Loucy (cell line): ENCODE results near the gene RAD52.

ENCODE experiments used
- H2AFZ ChIP-seq: fragments of 200-600 bp; sonication (generic); 2 replicates; pipeline ENCODE4 v1.6.0; 2016; ENCODE audit warnings: antibody characterized with exemption, mild to moderate bottlenecking, low read length, moderate library complexity
- H3F3A ChIP-seq: fragments of 200-600 bp; 2 replicates; pipeline ENCODE4 v1.6.0; 2016; ENCODE audit warnings: antibody characterized with exemption, low read depth, mild to moderate bottlenecking
- H3K27me3 ChIP-seq: fragments of 200-600 bp; sonication (generic); 2 replicates; pipeline ENCODE4 v1.6.1; 2014; ENCODE audit warnings: low read length, mild to moderate bottlenecking; ENCODE audit not compliant: insufficient read depth, poor library complexity, severe bottlenecking
- H3K36me3 ChIP-seq: fragments of 200-600 bp; sonication (generic); 2 replicates; pipeline ENCODE4 v1.6.1; 2016; ENCODE audit warnings: low read length; ENCODE audit not compliant: insufficient read depth
- H3K4me1 ChIP-seq: fragments of 200-600 bp; sonication (generic); 2 replicates; pipeline ENCODE4 v1.5.1; 2014; ENCODE audit warnings: low read length, mild to moderate bottlenecking; ENCODE audit not compliant: insufficient read depth, poor library complexity, severe bottlenecking
- H3K4me2 ChIP-seq: fragments of 200-600 bp; sonication (generic); 2 replicates; pipeline ENCODE4 v1.6.0; 2014; ENCODE audit warnings: antibody characterized with exemption, low read length, low read depth, mild to moderate bottlenecking; ENCODE audit not compliant: poor library complexity, severe bottlenecking
- H3K4me3 ChIP-seq: fragments of 200-600 bp; sonication (generic); 2 replicates; pipeline ENCODE4 v1.5.1; 2014; ENCODE audit warnings: low read length, mild to moderate bottlenecking, mixed read lengths; ENCODE audit not compliant: poor library complexity, severe bottlenecking
- H3K79me2 ChIP-seq: fragments of 200-600 bp; sonication (generic); 2 replicates; pipeline ENCODE4 v1.6.1; 2014; ENCODE audit warnings: low read length; ENCODE audit not compliant: insufficient read depth
- H3K9ac ChIP-seq: fragments of 200-600 bp; sonication (generic); 2 replicates; pipeline ENCODE4 v1.6.0; 2014; ENCODE audit warnings: mild to moderate bottlenecking, low read depth, low read length, moderate library complexity; ENCODE audit not compliant: poor library complexity, severe bottlenecking
- H3K9me2 ChIP-seq: fragments of 200-600 bp; sonication (generic); replicated peaks from 2 replicates; pipeline ENCODE4 v1.6.1; 2016; ENCODE audit warnings: low read depth, low read length, mixed read lengths
- H3K9me3 ChIP-seq: fragments of 200-600 bp; sonication (generic); 2 replicates; pipeline ENCODE4 v1.6.1; 2014; ENCODE audit warnings: mild to moderate bottlenecking, antibody characterized with exemption, low read length, low read depth; ENCODE audit not compliant: insufficient read depth
- H4K20me1 ChIP-seq: fragments of 200-600 bp; sonication (generic); 2 replicates; pipeline ENCODE4 v1.6.0; 2014; ENCODE audit warnings: antibody characterized with exemption, low read length, mild to moderate bottlenecking; ENCODE audit not compliant: insufficient read depth, poor library complexity, severe bottlenecking
- EZH2phosphoT487 ChIP-seq: fragments of 200-600 bp; IDR thresholded peaks from 2 replicates; pipeline ENCODE4 v1.6.1; 2018; ENCODE audit warnings: antibody characterized with exemption, mild to moderate bottlenecking, moderate library complexity, borderline replicate concordance
- TF ChIP-seq, protein P1 (sequence below): fragments of 200-600 bp; sonication (generic); conservative IDR thresholded peaks from 2 replicates; pipeline ENCODE4 v1.5.1; 2014; ENCODE audit warnings: mild to moderate bottlenecking, antibody characterized with exemption, low read length

RAD52 gene

GRCh38 chr12:902581-902980 lies 46.9 kb downstream of the RAD52 start:
- Histone ChIP-seq H3K36me3 (peaks cover 93% of the 10 kb centered on the region), H3K9me2 (no peaks in the 10 kb centered on the region), H3K9ac (no peak overlapping the region), H3K4me2 (no peak overlapping the region), H3K27me3 (no peaks in the 10 kb centered on the region), H3K4me3 (no peak overlapping the region), H3K9me3 (no peaks in the 10 kb centered on the region), H2AFZ (no peak overlapping the region), H3K4me1 (peaks cover 17% of the 10 kb centered on the region), H3F3A (no peaks in the 10 kb centered on the region), H3K79me2 (no peaks in the 10 kb centered on the region), H4K20me1 (peaks cover 4% of the 10 kb centered on the region)
- TF ChIP-seq, protein P1, sequence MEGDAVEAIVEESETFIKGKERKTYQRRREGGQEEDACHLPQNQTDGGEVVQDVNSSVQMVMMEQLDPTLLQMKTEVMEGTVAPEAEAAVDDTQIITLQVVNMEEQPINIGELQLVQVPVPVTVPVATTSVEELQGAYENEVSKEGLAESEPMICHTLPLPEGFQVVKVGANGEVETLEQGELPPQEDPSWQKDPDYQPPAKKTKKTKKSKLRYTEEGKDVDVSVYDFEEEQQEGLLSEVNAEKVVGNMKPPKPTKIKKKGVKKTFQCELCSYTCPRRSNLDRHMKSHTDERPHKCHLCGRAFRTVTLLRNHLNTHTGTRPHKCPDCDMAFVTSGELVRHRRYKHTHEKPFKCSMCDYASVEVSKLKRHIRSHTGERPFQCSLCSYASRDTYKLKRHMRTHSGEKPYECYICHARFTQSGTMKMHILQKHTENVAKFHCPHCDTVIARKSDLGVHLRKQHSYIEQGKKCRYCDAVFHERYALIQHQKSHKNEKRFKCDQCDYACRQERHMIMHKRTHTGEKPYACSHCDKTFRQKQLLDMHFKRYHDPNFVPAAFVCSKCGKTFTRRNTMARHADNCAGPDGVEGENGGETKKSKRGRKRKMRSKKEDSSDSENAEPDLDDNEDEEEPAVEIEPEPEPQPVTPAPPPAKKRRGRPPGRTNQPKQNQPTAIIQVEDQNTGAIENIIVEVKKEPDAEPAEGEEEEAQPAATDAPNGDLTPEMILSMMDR: no peak
- no peak for TF ChIP-seq EZH2phosphoT487

DNA sequence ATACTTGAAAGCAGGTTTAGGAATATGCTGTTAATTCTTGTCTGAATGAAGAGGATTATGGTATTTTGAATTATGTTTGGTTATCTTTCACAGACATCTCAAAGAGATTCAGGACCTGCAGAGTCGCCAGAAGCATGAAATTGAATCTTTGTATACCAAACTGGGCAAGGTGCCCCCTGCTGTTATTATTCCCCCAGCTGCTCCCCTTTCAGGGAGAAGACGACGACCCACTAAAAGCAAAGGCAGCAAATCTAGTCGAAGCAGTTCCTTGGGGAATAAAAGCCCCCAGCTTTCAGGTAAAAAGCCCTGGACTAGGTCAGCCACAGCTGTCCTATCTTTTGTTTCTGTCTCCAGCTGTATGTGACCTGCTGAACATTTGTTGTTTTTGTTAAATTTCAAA lies 52.1 kb downstream of the RAD52 start:
- Histone ChIP-seq H3K9me2 (no peaks in the 10 kb centered on the region), H3K9ac (no peak overlapping the region), H3K79me2 (no peaks in the 10 kb centered on the region), H3K27me3 (no peaks in the 10 kb centered on the region), H3F3A (no peaks in the 10 kb centered on the region), H3K4me2 (no peak overlapping the region), H3K4me1 (no peaks in the 10 kb centered on the region), H2AFZ (no peak overlapping the region), H3K4me3 (no peak overlapping the region), H3K9me3 (no peaks in the 10 kb centered on the region), H3K36me3 (peaks cover 86% of the 10 kb centered on the region), H4K20me1 (no peaks in the 10 kb centered on the region)
- TF ChIP-seq, protein P1: no peak
- no peak for TF ChIP-seq EZH2phosphoT487

GRCh38 chr12:896031-896430 lies 53.5 kb downstream of the RAD52 start:
- Histone ChIP-seq H3K9me2 (no peaks in the 10 kb centered on the region), H3K4me2 (no peak overlapping the region), H3K4me3 (no peak overlapping the region), H2AFZ (no peak overlapping the region), H3K36me3 (peaks cover 76% of the 10 kb centered on the region), H3K4me1 (no peaks in the 10 kb centered on the region), H3K9ac (no peak overlapping the region), H3K9me3 (no peaks in the 10 kb centered on the region), H3K79me2 (no peaks in the 10 kb centered on the region), H4K20me1 (no peaks in the 10 kb centered on the region), H3K27me3 (no peaks in the 10 kb centered on the region), H3F3A (no peaks in the 10 kb centered on the region)
- TF ChIP-seq EZH2phosphoT487: no peak
- TF ChIP-seq, protein P1: no peak
